ENCODE results near the gene TMEM51. TPM values are rescaled to one million over a fixed set of nuclear protein-coding genes. Genes with fewer than 3 reads are reported as not detected.

The TMEM51 gene
- total and polyA plus RNA-seq, 9 donors: 9.4 to 38.5 (median 23.0) TPM

DNA sequence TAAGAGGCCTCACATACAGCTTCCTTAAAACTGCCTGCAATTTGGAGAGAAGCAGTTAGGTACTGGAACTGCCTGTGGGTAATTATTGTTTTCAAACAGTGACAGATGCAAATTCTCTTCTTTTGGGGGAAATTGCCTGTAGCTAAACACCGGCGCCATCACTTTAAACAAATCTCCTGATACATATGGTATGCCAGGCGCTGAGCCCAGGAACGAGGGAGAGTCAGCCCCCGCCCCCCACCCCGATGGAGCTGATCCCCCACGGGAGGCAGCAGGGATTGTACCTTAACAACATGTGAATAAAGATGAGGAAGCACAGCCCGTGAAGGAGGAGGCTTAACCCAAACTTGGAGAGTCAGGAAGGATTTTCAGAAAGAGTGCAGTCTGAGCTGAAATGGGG, 7.1 kb downstream of the TMEM51 start:
- TF ChIP-seq, protein P1, sequence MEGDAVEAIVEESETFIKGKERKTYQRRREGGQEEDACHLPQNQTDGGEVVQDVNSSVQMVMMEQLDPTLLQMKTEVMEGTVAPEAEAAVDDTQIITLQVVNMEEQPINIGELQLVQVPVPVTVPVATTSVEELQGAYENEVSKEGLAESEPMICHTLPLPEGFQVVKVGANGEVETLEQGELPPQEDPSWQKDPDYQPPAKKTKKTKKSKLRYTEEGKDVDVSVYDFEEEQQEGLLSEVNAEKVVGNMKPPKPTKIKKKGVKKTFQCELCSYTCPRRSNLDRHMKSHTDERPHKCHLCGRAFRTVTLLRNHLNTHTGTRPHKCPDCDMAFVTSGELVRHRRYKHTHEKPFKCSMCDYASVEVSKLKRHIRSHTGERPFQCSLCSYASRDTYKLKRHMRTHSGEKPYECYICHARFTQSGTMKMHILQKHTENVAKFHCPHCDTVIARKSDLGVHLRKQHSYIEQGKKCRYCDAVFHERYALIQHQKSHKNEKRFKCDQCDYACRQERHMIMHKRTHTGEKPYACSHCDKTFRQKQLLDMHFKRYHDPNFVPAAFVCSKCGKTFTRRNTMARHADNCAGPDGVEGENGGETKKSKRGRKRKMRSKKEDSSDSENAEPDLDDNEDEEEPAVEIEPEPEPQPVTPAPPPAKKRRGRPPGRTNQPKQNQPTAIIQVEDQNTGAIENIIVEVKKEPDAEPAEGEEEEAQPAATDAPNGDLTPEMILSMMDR (IDR thresholded peaks at IDR 0.05): no peak
- no peak for TF ChIP-seq POLR2A (IDR thresholded peaks at IDR 0.05)
- TF ChIP-seq EP300 (IDR thresholded peaks at IDR 0.05): no peak
- no peak for DNase-seq
- WGBS, 3 donors: 32 to 49% (median 41%) methylated on average over 8 of the region's 8 CpGs
- Histone ChIP-seq H3K27ac (no peak overlapping the region), H3K9me3 (no peaks in the 10 kb centered on the region), H3K36me3 (no peaks in the 10 kb centered on the region), H3K4me3 (no peak overlapping the region), H3K4me1 (ENCODE audit: insufficient read depth) (peaks cover 21% of the 10 kb centered on the region), H3K27me3 (no peaks in the 10 kb centered on the region)
- intact Hi-C loops (cut with DNase I): no loop called here

DNA sequence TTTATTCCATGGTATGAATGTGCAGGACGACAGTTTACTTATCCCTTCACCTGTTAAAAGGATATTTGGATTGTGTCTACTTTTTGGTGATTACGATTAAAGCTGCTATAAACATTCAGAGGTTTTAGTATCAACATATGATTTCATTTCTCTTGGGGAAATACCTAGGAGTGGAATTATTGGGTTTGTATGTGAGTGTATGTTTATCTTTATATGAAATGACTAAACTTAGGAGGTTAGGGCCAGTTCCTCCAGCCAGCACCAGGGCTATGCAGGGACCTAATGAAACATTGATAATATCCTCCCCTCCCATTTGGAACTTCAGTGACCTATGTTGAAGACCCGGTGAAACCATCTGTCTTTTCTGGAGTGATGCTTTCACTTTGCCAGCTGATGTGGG, 13.8 kb downstream of the TMEM51 start:
- Histone ChIP-seq H3K36me3 (no peaks in the 10 kb centered on the region), H3K4me3 (no peak overlapping the region), H3K9me3 (no peaks in the 10 kb centered on the region), H3K4me1 (ENCODE audit: insufficient read depth) (no peaks in the 10 kb centered on the region), H3K27ac (no peak overlapping the region), H3K27me3 (no peaks in the 10 kb centered on the region)
- intact Hi-C loops (cut with DNase I): no loop called here
- DNase-seq: no peak
- 35 to 46% (median 36%) methylated on average over 3 of the region's 3 CpGs for WGBS, 3 donors
- TF ChIP-seq EP300 (IDR thresholded peaks at IDR 0.05) (no peak), POLR2A (IDR thresholded peaks at IDR 0.05) (no peak)
- TF ChIP-seq, protein P1 (IDR thresholded peaks at IDR 0.05): no peak

DNA sequence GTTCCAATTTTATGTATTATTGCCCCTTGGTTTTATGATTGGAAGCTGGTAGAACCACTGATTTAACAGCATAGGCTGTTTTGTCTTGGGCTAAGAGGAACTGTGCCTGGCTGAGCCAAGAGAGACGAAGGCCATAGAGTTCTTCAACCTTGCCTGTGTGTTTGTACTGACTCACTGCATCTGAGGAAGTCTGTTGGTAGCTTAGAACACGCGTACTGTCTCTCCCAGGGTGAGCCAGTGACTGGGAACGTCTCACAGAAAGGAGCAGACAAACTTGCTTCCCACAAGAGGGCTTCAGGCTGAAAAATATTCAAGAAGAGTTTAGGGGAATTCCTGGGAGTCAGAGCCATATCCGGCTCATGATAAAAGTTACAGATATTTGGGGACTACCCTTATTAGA, 14.9 kb downstream of the TMEM51 start:
- H3K27ac ChIP-seq: no peak overlapping the region
- DNase-seq: no peak
- WGBS, 3 donors: 38 to 50% (median 45%) methylated on average over 5 of the region's 5 CpGs

DNA sequence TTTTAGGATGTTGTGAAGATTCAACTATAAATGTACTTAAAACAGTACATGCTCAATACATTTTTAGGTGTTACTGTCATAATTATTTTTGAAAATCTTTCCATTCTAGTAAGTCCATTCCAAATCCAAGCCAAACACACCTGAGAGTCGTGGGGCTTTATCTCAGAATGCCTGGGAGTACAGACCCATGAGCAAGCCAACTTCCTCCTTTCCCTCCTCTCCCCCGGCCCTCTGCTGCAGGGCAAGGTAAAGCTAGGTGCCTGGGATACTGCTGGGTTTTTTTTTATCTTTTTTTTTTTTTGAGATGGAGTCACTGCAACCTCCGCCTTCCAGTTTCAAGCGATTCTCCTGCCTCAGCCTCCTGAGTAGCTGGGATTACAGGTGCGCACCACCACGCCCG, 16.5 kb downstream of the TMEM51 start:
- Histone ChIP-seq H3K27me3 (no peaks in the 10 kb centered on the region), H3K4me1 (ENCODE audit: insufficient read depth) (no peaks in the 10 kb centered on the region), H3K4me3 (no peak overlapping the region), H3K36me3 (no peaks in the 10 kb centered on the region), H3K9me3 (no peaks in the 10 kb centered on the region), H3K27ac (no peak overlapping the region)
- TF ChIP-seq, protein P1 (IDR thresholded peaks at IDR 0.05): no peak
- TF ChIP-seq EP300 (IDR thresholded peaks at IDR 0.05) (no peak), POLR2A (IDR thresholded peaks at IDR 0.05) (no peak)
- WGBS, 3 donors: 91 to 94% (median 92%) methylated on average over 7 of the region's 7 CpGs
- no peak for DNase-seq
- intact Hi-C loops (cut with DNase I): no loop called here

More for the DNA sequence above, 14.9 kb downstream of the TMEM51 start:
- TF ChIP-seq POLR2A (IDR thresholded peaks at IDR 0.05) (no peak), EP300 (IDR thresholded peaks at IDR 0.05) (no peak)
- TF ChIP-seq, protein P1 (IDR thresholded peaks at IDR 0.05): no peak
- H3K9me3 ChIP-seq: no peaks in the 10 kb centered on the region
- H3K36me3 ChIP-seq: no peaks in the 10 kb centered on the region
- intact Hi-C loops (cut with DNase I): no loop called here
- no peaks in the 10 kb centered on the region for H3K27me3 ChIP-seq
- no peak overlapping the region for H3K4me3 ChIP-seq
- H3K4me1 ChIP-seq (ENCODE audit: insufficient read depth): no peaks in the 10 kb centered on the region
